ENCODE data around the gene MARCHF3.

DNA sequence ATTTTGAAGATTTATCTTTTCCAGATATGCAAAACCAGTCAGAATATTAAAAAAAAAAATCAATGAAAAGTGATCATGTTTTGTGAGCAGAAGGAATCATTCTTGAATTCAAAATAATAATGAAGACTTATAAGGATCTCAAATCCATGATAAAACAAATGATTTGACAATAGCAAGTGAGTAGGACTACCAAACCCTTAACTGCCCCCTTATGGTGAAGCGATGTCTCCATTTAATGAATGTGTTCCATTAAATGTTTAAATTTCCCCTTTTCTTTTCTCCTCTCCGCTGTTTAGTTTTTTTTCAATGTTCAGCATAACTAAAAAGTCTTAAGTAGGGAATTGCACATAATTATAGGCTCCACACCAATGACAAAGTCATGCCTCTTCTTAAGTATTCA is 12.2 kb upstream of the MARCHF3 start:
- TF ChIP-seq EZH2 (IDR thresholded peaks at IDR 0.05) (no peak), POLR2AphosphoS5 (IDR thresholded peaks at IDR 0.05; ENCODE audit: borderline replicate concordance, low read depth, low read length) (no peak)

Data from SK-N-MC (cell line).